ENCODE measurements around the gene NR1D2.
"Not testable (repeated sequence)": the region's sequence is repeated elsewhere in the genome, so short reads cannot be mapped to it uniquely, and the experiment has no call there.

The NR1D2 gene

GRCh38 chr3:23944861-23945662, at the start of gene NR1D2:
TSS of gene NR1D2 (plus strand) at chr3:23945286. CDS start at chr3:23945579, 293 bp downstream.
- peak; percentile 88 for DNase-seq

GRCh38 chr3:23900744-23901143, 44.3 kb upstream of the NR1D2 start:
- DNase-seq = no peak

GRCh38 chr3:23904545-23904944, 40.5 kb upstream of the NR1D2 start:
- DNase-seq = no peak

- DNase-seq = no peak
Observed at GRCh38 chr3:23909341-23909740, 35.7 kb upstream of the NR1D2 start.

GRCh38 chr3:23911397-23911796, 33.7 kb upstream of the NR1D2 start:
- DNase-seq = no peak

GRCh38 chr3:23912335-23912734, 32.8 kb upstream of the NR1D2 start:
- DNase-seq = not testable (repeated sequence)

- DNase-seq = no peak
Observed at GRCh38 chr3:23913182-23913581, 31.9 kb upstream of the NR1D2 start.

- DNase-seq = no peak
Observed at GRCh38 chr3:23913873-23914743, 31.0 kb upstream of the NR1D2 start.

GRCh38 chr3:23915537-23916108, 29.5 kb upstream of the NR1D2 start:
- DNase-seq = peak; percentile 61

- peak; percentile 36 for DNase-seq
Observed at GRCh38 chr3:23916152-23916885, 28.8 kb upstream of the NR1D2 start.

GRCh38 chr3:23916886-23917678, 28.0 kb upstream of the NR1D2 start, which contains the start of the genes NKIRAS1 and RPL15:
TSS of gene NKIRAS1 (minus strand) at chr3:23916990. CDS start at chr3:23910904, 6,086 bp downstream.
TSS of gene RPL15 (plus strand) at chr3:23917132. CDS start at chr3:23917860, 728 bp downstream.
- peak; percentile 98 for DNase-seq

GRCh38 chr3:23917679-23918303, 27.3 kb upstream of the NR1D2 start:
- peak; percentile 57 for DNase-seq

- not testable (repeated sequence) for DNase-seq
Observed at GRCh38 chr3:23918331-23918730, 26.8 kb upstream of the NR1D2 start.

- no peak for DNase-seq
Observed at GRCh38 chr3:23919628-23920027, 25.5 kb upstream of the NR1D2 start.

- DNase-seq = peak; percentile 9
Observed at GRCh38 chr3:23920151-23920655, 24.9 kb upstream of the NR1D2 start.

GRCh38 chr3:23921052-23921511, 24.0 kb upstream of the NR1D2 start:
- peak; percentile 41 for DNase-seq

- peak; percentile 44 for DNase-seq
Observed at GRCh38 chr3:23923786-23924185, 21.3 kb upstream of the NR1D2 start.

GRCh38 chr3:23926246-23926645, 18.8 kb upstream of the NR1D2 start:
- no peak for DNase-seq

- no peak for DNase-seq
Observed at GRCh38 chr3:23926736-23927135, 18.4 kb upstream of the NR1D2 start.

- DNase-seq = no peak
Observed at GRCh38 chr3:23928524-23928923, 16.6 kb upstream of the NR1D2 start.

- DNase-seq = no peak
Observed at GRCh38 chr3:23931597-23931996, 13.5 kb upstream of the NR1D2 start.

Measured in NCI-H82 (cell line).